ENCODE data around the gene PTPRK.

Gene PTPRK

GRCh38 chr6:128337619-128338018 is 182.8 kb downstream of the PTPRK start:
- DNase-seq: no peak

GRCh38 chr6:128336436-128337095 is 183.8 kb downstream of the PTPRK start:
- no peak for DNase-seq

GRCh38 chr6:128335963-128336362 is 184.4 kb downstream of the PTPRK start:
- DNase-seq: no peak

GRCh38 chr6:128333581-128334223 is 186.7 kb downstream of the PTPRK start:
- DNase-seq: no peak

GRCh38 chr6:128327890-128328289 is 192.5 kb downstream of the PTPRK start:
- no peak for DNase-seq

GRCh38 chr6:128323011-128323410 is 197.4 kb downstream of the PTPRK start:
- DNase-seq: no peak

- DNase-seq: no peak
Measured at GRCh38 chr6:128319946-128320345, 200.5 kb downstream of the PTPRK start.

- DNase-seq: no peak
Measured at GRCh38 chr6:128319157-128319556, 201.2 kb downstream of the PTPRK start.

- no peak for DNase-seq
Measured at GRCh38 chr6:128316258-128316929, 204.0 kb downstream of the PTPRK start.

- no peak for DNase-seq
Measured at GRCh38 chr6:128314190-128314589, 206.2 kb downstream of the PTPRK start.

- DNase-seq: no peak
Measured at GRCh38 chr6:128311944-128312570, 208.3 kb downstream of the PTPRK start.

- DNase-seq: no peak
Measured at GRCh38 chr6:128310451-128310850, 209.9 kb downstream of the PTPRK start.

- DNase-seq: no peak
Measured at GRCh38 chr6:128307671-128308070, 212.7 kb downstream of the PTPRK start.

- no peak for DNase-seq
Measured at GRCh38 chr6:128305976-128306375, 214.4 kb downstream of the PTPRK start.

GRCh38 chr6:128305228-128305627 is 215.2 kb downstream of the PTPRK start:
- DNase-seq: no peak

GRCh38 chr6:128303870-128304269 is 216.5 kb downstream of the PTPRK start:
- DNase-seq: no peak

GRCh38 chr6:128302942-128303341 is 217.5 kb downstream of the PTPRK start:
- DNase-seq: no peak

GRCh38 chr6:128295670-128296069 is 224.7 kb downstream of the PTPRK start:
- no peak for DNase-seq

- DNase-seq: no peak
Measured at GRCh38 chr6:128290221-128290620, 230.2 kb downstream of the PTPRK start.

- DNase-seq: no peak
Measured at GRCh38 chr6:128284128-128284527, 236.3 kb downstream of the PTPRK start.

- DNase-seq: no peak
Measured at GRCh38 chr6:128282961-128283360, 237.4 kb downstream of the PTPRK start.

- no peak for DNase-seq
Measured at GRCh38 chr6:128280960-128281359, 239.4 kb downstream of the PTPRK start.

GRCh38 chr6:128280066-128280465 is 240.3 kb downstream of the PTPRK start:
- no peak for DNase-seq

- no peak for DNase-seq
Measured at GRCh38 chr6:128278836-128279235, 241.6 kb downstream of the PTPRK start.

All from NK-92 treated with Interleukin-12 subunit alpha and Interleukin-12 subunit beta, amount 100 ng/mL, for 24 hours (cell line).